ENCODE data around the gene EYA4.

The EYA4 gene

GRCh38 chr6:133456439-133456838, 215.3 kb downstream of the EYA4 start:
- no peak for DNase-seq (ENCODE audit: low spot score)

DNA sequence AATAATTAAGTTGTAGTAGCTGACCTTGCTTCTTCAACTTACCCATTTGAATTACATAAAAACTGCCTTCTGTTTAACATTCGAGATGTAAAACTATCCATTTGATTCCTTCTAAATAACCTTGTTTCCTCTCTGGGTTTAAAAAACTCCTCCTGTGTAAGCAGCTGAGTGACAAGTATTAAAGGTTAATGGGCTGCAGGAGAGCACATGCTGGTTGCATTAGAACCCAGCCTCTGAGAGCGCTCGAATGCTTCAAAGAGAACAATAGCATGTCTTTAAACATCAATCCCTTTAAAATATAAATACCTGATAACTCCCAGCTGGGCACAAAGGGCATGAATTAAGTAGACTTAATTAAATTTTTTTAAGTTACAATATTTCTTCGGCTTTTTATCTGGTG, 215.8 kb downstream of the EYA4 start:
- DNase-seq (ENCODE audit: low spot score), result no peak

GRCh38 chr6:133460101-133460500, 218.9 kb downstream of the EYA4 start:
- no peak for DNase-seq (ENCODE audit: low spot score)

DNA sequence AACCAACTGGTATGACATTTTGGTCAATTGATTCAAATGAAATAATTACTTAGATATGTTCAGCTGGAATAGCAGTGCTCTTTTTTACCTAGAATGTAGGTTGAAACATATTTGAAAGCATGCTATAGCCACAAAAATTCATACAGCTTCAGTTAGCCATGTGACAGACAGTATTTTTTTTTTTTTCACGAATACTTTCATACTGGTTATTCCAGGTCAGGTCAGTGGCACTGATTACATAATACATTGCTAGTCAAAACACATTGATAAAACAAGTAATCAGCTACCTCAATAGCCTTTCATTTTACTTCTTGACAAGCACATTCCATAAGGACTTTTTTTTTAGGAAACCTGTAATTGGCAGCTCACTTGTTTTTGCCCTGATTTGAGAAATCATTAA, 222.6 kb downstream of the EYA4 start:
- no peak for DNase-seq (ENCODE audit: low spot score)

GRCh38 chr6:133466680-133467079, 225.5 kb downstream of the EYA4 start:
- no peak for DNase-seq (ENCODE audit: low spot score)

DNA sequence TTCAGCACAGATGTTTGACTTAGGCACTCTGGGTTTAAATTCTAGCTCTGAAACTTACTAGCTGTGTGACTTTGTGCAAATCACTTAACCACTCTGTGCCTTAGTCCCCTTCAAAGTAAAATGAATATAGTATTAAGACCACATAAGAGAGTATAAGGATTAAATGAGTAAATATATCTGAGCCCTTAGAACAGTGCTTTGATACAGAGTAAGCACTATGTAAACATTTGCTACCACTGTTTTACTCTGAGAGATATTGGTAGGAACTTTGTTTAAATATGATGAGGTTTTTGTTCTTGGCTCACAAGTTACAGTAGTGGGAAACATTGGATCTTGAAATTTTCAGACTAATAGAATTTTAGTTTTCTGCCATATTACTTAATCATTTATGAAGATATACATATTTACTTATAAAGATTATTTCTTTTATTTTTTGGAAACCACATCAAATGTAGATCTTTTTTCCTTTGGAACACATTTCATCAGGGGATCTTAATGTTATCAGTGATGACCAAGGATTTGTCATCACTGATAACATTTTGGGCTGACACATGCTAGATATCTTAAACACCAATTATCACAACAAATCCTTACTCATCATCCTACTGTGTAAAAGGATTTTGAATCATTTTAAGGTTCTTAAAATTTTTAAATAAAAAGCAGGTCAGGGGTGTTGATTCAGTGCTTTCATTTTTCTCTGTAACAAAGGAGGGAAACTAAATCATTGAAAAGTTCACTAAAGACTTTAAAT, 226.2 kb downstream of the EYA4 start:
- no peak for DNase-seq (ENCODE audit: low spot score)

- no peak for DNase-seq (ENCODE audit: low spot score)
Measured at GRCh38 chr6:133467982-133468380, 226.8 kb downstream of the EYA4 start.

DNA sequence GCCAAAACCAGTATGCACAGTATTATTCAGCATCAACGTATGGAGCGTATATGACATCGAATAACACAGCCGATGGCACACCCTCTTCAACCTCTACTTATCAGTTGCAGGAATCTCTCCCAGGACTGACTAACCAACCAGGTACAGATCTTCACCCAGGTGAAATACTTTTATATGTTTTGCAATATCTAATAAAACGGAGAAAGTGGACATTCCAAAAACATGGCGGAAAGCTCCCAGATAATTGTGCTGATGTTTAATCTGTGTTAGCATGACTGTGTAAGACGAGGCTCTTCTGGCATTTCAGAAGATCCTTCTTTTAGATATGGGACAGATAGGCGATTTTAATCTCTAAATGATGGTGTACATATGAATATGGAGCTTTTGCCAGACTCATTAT, 227.4 kb downstream of the EYA4 start:
- no peak for DNase-seq (ENCODE audit: low spot score)

DNA sequence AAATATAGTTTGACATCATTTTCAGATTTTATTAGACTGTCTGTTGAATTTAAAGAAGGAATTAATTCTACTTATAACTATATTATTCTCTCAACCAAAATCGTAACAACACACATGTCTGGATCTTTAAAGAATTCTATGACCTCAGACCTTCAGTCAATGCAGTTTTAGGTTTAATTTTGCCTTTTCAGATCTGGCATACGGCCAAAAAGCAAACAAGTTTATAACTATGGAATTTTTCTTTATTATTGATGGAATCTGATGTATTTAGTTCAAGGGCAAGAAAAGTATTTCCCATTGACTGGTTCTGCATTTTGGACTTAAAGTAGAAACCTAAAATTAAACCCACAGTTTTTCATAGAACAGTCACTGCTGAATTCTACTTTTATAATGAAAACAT, 233.4 kb downstream of the EYA4 start:
- no peak for DNase-seq (ENCODE audit: low spot score)

GRCh38 chr6:133478673-133479072, 237.5 kb downstream of the EYA4 start:
- no peak for DNase-seq (ENCODE audit: low spot score)

- DNase-seq (ENCODE audit: low spot score), result no peak
Measured at GRCh38 chr6:133487174-133487573, 246.0 kb downstream of the EYA4 start.

GRCh38 chr6:133495205-133495903, 254.2 kb downstream of the EYA4 start:
- DNase-seq (ENCODE audit: low spot score), result no peak

DNA sequence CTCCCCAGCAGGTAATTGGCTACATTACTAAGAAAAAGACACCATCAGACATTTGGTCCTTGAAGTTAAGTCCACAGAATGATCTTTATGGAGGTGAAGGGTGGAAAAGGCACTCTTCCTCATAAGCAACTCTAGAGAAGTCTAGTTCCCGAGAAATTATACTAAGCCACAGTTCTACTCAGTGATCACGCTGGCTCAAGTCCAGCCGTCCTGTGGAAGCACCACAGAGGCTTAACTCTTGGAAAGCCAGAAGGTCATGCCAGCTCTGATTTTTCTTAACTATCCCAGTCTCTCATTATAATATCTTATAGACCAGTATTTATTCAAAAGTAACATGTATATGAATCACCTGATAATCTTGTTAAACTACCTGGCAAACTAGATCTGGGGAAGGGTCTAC, 258.5 kb downstream of the EYA4 start:
- DNase-seq (ENCODE audit: low spot score), result no peak

GRCh38 chr6:133501675-133502270, 260.6 kb downstream of the EYA4 start:
- DNase-seq (ENCODE audit: low spot score), result no peak

DNA sequence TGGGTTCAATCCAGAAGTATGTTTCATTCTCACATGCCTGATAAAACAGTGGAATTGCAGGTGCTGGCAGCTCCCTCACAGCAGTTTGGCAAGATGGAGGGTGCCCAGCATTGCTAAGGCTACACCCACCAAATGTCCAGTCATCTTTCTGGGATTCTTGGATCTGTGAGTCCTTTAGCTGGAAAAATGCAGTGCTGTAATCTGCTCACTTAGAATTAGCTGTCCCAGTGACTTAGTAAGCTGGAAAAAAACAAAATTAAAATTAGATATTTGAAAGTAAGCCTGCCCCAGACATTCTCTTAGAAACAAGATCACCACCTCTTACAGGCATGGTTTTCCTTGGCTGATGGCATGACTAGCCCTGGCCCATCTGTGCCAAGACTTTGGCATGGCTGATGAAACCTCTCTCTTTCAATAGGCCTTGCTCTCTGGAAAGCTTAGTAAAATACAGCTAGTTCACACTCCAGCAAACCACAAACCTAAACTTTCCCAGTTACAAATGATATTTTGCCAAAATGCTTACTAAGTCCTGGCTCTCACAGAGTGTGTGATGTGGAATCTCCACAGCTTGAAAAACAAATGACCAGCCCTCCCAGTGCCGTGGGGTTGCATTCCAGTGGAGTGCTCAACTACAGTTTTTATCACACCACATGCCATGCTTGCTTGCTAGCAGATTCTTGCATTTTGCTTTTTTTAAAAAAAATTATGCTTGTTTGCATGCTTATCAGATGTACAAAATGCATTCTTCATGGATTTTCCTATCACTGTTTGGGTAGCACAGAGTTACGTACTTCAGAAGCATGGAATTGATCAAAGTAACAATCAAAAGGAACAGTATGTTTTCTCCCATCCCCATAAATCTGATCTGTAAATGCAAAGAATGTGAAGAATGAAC, 261.5 kb downstream of the EYA4 start:
- no peak for DNase-seq (ENCODE audit: low spot score)

DNA sequence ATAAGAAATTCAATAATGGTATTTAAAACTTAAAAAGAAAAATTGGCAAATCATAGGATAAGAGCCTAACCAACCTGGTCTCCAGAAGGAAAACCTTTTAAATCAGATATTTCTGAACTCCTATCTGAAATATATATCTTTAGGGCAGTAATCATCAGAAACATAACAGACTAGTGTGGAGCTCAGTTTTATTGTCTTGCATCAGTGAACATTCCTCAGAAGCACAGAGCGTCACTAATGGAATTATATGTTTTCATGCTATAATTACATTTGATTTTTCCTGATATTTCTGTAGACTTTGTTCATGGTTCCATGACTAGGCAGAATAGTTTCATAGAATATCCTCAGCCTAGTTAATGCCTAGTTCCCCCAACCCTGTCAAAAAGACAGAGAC, 262.2 kb downstream of the EYA4 start:
- DNase-seq (ENCODE audit: low spot score), result no peak

GRCh38 chr6:133504158-133504557, 263.0 kb downstream of the EYA4 start:
- DNase-seq (ENCODE audit: low spot score), result no peak

DNA sequence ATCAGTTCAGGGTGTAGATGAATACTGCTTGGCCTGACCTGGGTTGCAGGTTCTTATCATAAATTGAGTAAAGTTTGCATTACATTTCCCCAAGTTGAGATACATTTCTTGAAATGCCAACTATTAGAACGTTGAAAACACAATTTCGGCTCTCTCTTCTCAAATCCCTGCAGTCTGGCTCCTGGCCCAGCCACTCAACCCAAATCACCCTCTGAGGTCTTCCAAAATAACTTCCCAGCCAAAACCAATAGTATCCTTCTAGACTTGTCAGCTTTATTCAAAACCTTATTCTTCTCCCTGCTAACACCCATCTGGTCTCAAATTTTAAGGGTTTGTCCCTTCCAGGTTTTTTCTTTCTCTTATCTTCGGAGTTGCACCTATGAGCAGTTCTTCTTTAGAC, 263.6 kb downstream of the EYA4 start:
- DNase-seq (ENCODE audit: low spot score), result no peak

DNA sequence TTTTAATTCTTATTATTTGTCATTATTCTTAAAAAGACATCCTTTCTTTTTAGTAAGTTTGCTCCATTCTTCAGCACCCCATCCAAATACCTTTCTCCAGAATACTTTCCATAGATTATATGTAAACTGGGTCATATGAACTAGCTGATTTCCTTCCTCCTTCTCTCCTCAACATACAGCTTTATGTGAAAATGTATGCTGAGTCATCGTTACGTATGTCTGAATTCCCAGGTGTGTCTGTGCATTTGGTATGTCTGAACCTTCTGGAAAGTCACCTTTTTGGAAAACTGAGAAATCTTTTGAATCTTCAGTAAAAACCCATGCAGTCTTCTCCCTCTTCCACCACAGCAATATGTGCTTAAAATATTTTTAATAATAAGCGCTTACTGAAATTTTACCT, 264.5 kb downstream of the EYA4 start:
- no peak for DNase-seq (ENCODE audit: low spot score)

DNA sequence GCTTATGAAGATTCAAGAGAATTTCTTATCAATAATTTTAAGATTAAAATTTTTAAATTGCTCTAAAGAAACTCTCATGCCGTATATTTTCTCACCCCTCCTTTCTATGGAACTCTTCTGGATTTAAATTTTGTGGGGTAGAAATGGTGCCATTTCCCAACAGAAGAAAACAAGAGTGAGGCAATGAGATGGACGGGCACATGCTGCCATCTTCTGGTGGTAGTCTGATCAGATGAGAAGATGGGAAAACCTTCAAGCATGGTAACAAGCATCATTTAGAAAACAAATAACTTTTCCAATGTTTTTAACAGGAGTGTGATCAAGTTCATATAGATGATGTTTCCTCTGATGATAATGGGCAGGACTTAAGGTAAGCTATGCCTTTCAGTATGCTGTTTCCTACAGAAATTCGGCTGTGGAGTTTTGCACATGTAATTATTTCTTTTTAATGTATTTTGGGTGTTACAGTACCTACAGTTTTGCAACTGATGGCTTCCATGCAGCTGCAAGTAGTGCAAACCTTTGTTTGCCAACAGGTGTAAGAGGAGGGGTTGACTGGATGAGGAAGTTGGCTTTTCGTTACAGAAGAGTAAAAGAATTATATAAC, 271.4 kb downstream of the EYA4 start:
- DNase-seq (ENCODE audit: low spot score), result peak; percentile 28

GRCh38 chr6:133523816-133524215, 282.7 kb downstream of the EYA4 start:
- DNase-seq (ENCODE audit: low spot score), result no peak

DNA sequence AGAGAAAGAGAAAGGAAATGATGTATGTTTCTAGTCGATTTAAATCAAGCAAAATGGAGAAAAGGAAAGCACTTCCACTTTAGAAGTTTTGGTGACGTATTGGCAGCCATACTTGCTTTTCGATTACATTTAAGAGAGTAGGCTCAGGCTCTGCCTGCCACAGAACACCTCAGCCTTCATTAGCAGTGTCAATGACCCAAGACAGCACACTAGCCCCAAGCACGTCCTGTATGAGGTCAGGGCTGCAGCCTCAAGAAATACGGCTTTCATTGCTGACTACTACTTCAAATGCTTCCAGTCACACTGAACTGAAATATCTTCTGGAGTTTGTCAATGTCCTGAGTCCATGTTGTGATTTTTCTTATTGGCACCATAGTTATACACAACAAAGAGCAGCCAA, 285.3 kb downstream of the EYA4 start:
- no peak for DNase-seq (ENCODE audit: low spot score)
